ENCODE data around the gene PDIA2. TPM values are rescaled to one million over a fixed set of nuclear protein-coding genes. Genes with fewer than 3 reads are reported as not detected.

PDIA2 gene
- total RNA-seq, 1 experiment from 2014 or later = 0.34 TPM

GRCh38 chr16:275041-275641 is 7.8 kb upstream of the PDIA2 start:
- in situ Hi-C loops (cut with HindIII; ENCODE audit: low pct_unique_long_range_greater_than_20kb, low sequenced_read_pairs) = no loop called here

GRCh38 chr16:275786-276232 is 7.2 kb upstream of the PDIA2 start, which contains the start of gene RGS11:
RGS11 (minus strand) TSS chr16:275944; CDS start chr16:275911, 33 bp downstream.
- DNase-seq (ENCODE audit: low read depth, low spot score) = no peak
- in situ Hi-C loops (cut with HindIII; ENCODE audit: low pct_unique_long_range_greater_than_20kb, low sequenced_read_pairs) = no loop called here

More at GRCh38 chr16:275041-275641, 7.8 kb upstream of the PDIA2 start:
- DNase-seq (ENCODE audit: low read depth, low spot score) = no peak

- DNase-seq (ENCODE audit: low read depth, low spot score) = no peak
- in situ Hi-C loops (cut with HindIII; ENCODE audit: low pct_unique_long_range_greater_than_20kb, low sequenced_read_pairs) = no loop called here
Observed at GRCh38 chr16:276426-277077, 6.4 kb upstream of the PDIA2 start.

GRCh38 chr16:278863-279366 is 4.0 kb upstream of the PDIA2 start:
- in situ Hi-C loops (cut with HindIII; ENCODE audit: low pct_unique_long_range_greater_than_20kb, low sequenced_read_pairs) = no loop called here
- peak; percentile 43 for DNase-seq (ENCODE audit: low read depth, low spot score)

GRCh38 chr16:279531-279930 is 3.4 kb upstream of the PDIA2 start:
- no peak for DNase-seq (ENCODE audit: low read depth, low spot score)
- in situ Hi-C loops (cut with HindIII; ENCODE audit: low pct_unique_long_range_greater_than_20kb, low sequenced_read_pairs) = no loop called here

- DNase-seq (ENCODE audit: low read depth, low spot score) = no peak
- in situ Hi-C loops (cut with HindIII; ENCODE audit: low pct_unique_long_range_greater_than_20kb, low sequenced_read_pairs) = no loop called here
Observed at GRCh38 chr16:280005-280460, 2.9 kb upstream of the PDIA2 start.

- in situ Hi-C loops (cut with HindIII; ENCODE audit: low pct_unique_long_range_greater_than_20kb, low sequenced_read_pairs) = no loop called here
- no peak for DNase-seq (ENCODE audit: low read depth, low spot score)
Observed at GRCh38 chr16:280552-280951, 2.4 kb upstream of the PDIA2 start, which contains the start of gene ARHGDIG. ARHGDIG (plus strand) TSS chr16:280591; CDS start chr16:280681, 90 bp downstream.

GRCh38 chr16:280991-281659 is 1.8 kb upstream of the PDIA2 start:
- no peak for DNase-seq (ENCODE audit: low read depth, low spot score)
- in situ Hi-C loops (cut with HindIII; ENCODE audit: low pct_unique_long_range_greater_than_20kb, low sequenced_read_pairs) = no loop called here

- DNase-seq (ENCODE audit: low read depth, low spot score) = no peak
- in situ Hi-C loops (cut with HindIII; ENCODE audit: low pct_unique_long_range_greater_than_20kb, low sequenced_read_pairs) = no loop called here
Observed at GRCh38 chr16:281660-282255, 1.2 kb upstream of the PDIA2 start.

GRCh38 chr16:282491-282890 is 473 bp upstream of the PDIA2 start:
- no peak for DNase-seq (ENCODE audit: low read depth, low spot score)
- in situ Hi-C loops (cut with HindIII; ENCODE audit: low pct_unique_long_range_greater_than_20kb, low sequenced_read_pairs) = no loop called here

- no peak for DNase-seq (ENCODE audit: low read depth, low spot score)
- in situ Hi-C loops (cut with HindIII; ENCODE audit: low pct_unique_long_range_greater_than_20kb, low sequenced_read_pairs) = no loop called here
Observed at GRCh38 chr16:284204-285120, 1.5 kb downstream of the PDIA2 start.

- in situ Hi-C loops (cut with HindIII; ENCODE audit: low pct_unique_long_range_greater_than_20kb, low sequenced_read_pairs) = no loop called here
- no peak for DNase-seq (ENCODE audit: low read depth, low spot score)
Observed at GRCh38 chr16:285146-286055, 2.4 kb downstream of the PDIA2 start.

GRCh38 chr16:286491-287297 is 3.7 kb downstream of the PDIA2 start:
- no peak for DNase-seq (ENCODE audit: low read depth, low spot score)
- in situ Hi-C loops (cut with HindIII; ENCODE audit: low pct_unique_long_range_greater_than_20kb, low sequenced_read_pairs) = no loop called here

GRCh38 chr16:287298-287811 is 4.4 kb downstream of the PDIA2 start:
- in situ Hi-C loops (cut with HindIII; ENCODE audit: low pct_unique_long_range_greater_than_20kb, low sequenced_read_pairs) = no loop called here
- DNase-seq (ENCODE audit: low read depth, low spot score) = no peak
